Endothelial cell of umbilical vein (primary cell): ENCODE data around the gene NBL1. TPM values are rescaled to one million over a fixed set of nuclear protein-coding genes. Genes with fewer than 3 reads are reported as not detected.
A peak's percentile ranks its signal among the peaks of the same experiment; 100 is the strongest.

Experiments
- BruUV-seq: library from RNA; stranded (reverse); fragments of 400-500 nt; replicated peaks from 2 replicates; lab custom pipeline; 2021; lab: Mats Ljungman, UMichigan
- CTCF ChIA-PET: fragments of 300-600, 350-600 bp; sonication (Branson Sonifier 250); formaldehyde crosslinking; loops from one replicate; lab custom pipeline; 2021; ENCODE audit warnings: antibody characterized with exemption, inconsistent platforms; lab: Charles Lee
- POLR2A ChIA-PET: fragments of 300-600, 350-600 bp; sonication (Branson Sonifier 250); formaldehyde crosslinking; loops from one replicate; lab custom pipeline; 2021; ENCODE audit warnings: antibody characterized with exemption, inconsistent platforms; lab: Charles Lee
- DNase-seq: peaks from one replicate; pipeline ENCODE4 v3.0.0-alpha.2; 2011; ENCODE audit warnings: low read depth, low spot score
- FAIRE-seq: peaks from 2 replicates; lab custom pipeline; 2011; peaks lifted over from hg19 to GRCh38; lab: Jason Lieb, UNC
- H2AFZ ChIP-seq: 2 replicates; pipeline ENCODE4 v1.6.0; 2012; ENCODE audit warnings: low read depth, low read length, control low read depth, inconsistent platforms
- H3K27ac ChIP-seq: 2 replicates; pipeline ENCODE4 v1.5.1; 2011; ENCODE audit warnings: low read depth, mild to moderate bottlenecking, control low read depth, low read length, moderate library complexity; ENCODE audit not compliant: insufficient read depth
- H3K27me3 ChIP-seq, 2 experiments: 2 replicates each; pipeline versions ENCODE4 v1.6.0 to v1.6.1; 2011; ENCODE audit warnings: low read length in 2 of 2, mixed read lengths in 1 of 2; ENCODE audit not compliant: control insufficient read depth in 2 of 2, insufficient read depth in 2 of 2
- H3K36me3 ChIP-seq, 2 experiments: 2 replicates in 1 of 2; 3 replicates in 1 of 2; pipeline ENCODE4 v1.5.1; 2011; ENCODE audit warnings: low read length in 2 of 2, mild to moderate bottlenecking in 1 of 2, moderate library complexity in 1 of 2; ENCODE audit not compliant: control insufficient read depth in 2 of 2, insufficient read depth in 2 of 2; ENCODE audit errors: extremely low read depth in 1 of 2
- H3K4me1 ChIP-seq: 3 replicates; pipeline ENCODE4 v1.5.1; 2011; ENCODE audit warnings: mild to moderate bottlenecking, low read length; ENCODE audit not compliant: control insufficient read depth, insufficient read depth; ENCODE audit errors: extremely low read depth
- H3K4me2 ChIP-seq: 2 replicates; pipeline ENCODE4 v1.6.1; 2011; ENCODE audit warnings: low read length, control low read depth, mixed read lengths; ENCODE audit not compliant: insufficient read depth
- H3K4me3 ChIP-seq, 3 experiments: fragments of 200-600 bp in 1 of 3; sonication (generic), shearing (Covaris generic) in 1 of 3; replicated peaks in 1 of 3; 2 replicates each; pipeline ENCODE4 v1.5.1; 2011 to 2016; ENCODE audit warnings: control low read depth in 3 of 3, low read length in 3 of 3, mild to moderate bottlenecking in 2 of 3, inconsistent platforms in 1 of 3, low read depth in 1 of 3, moderate library complexity in 1 of 3; ENCODE audit not compliant: insufficient read depth in 1 of 3
- H3K79me2 ChIP-seq: 2 replicates; pipeline ENCODE4 v1.6.0; 2012; ENCODE audit warnings: low read length, inconsistent platforms; ENCODE audit not compliant: control insufficient read depth, insufficient read depth
- H3K9ac ChIP-seq: replicated peaks from 2 replicates; pipeline ENCODE3; 2011; ENCODE audit warnings: low read length, control low read depth; ENCODE audit not compliant: insufficient read depth; ENCODE audit errors: extremely low read depth
- H3K9me1 ChIP-seq: replicated peaks from 3 replicates; pipeline ENCODE4 v1.6.0; 2011; ENCODE audit warnings: mild to moderate bottlenecking, low read length; ENCODE audit not compliant: control insufficient read depth, insufficient read depth; ENCODE audit errors: extremely low read depth
- H3K9me3 ChIP-seq: replicated peaks from 2 replicates; pipeline ENCODE4 v1.5.1; 2012; ENCODE audit warnings: low read length, inconsistent platforms; ENCODE audit not compliant: control insufficient read depth, insufficient read depth
- H4K20me1 ChIP-seq: replicated peaks from 2 replicates; pipeline ENCODE3; 2011; ENCODE audit warnings: mild to moderate bottlenecking, low read length; ENCODE audit not compliant: control insufficient read depth, insufficient read depth; ENCODE audit errors: extremely low read depth
- EZH2 ChIP-seq: IDR thresholded peaks from 2 replicates; pipeline ENCODE4 v1.6.1; 2012; ENCODE audit warnings: borderline replicate concordance, low read depth, mild to moderate bottlenecking, moderate library complexity, low read length, inconsistent platforms; ENCODE audit not compliant: severe bottlenecking
- FOS ChIP-seq: IDR thresholded peaks from 2 replicates; pipeline ENCODE4 v1.6.1; 2011; ENCODE audit warnings: mild to moderate bottlenecking, low read length, moderate library complexity, borderline replicate concordance; ENCODE audit not compliant: insufficient read depth
- GATA2 ChIP-seq: IDR thresholded peaks from 2 replicates; pipeline ENCODE4 v1.7.0; 2011; ENCODE audit warnings: low read depth, mild to moderate bottlenecking, moderate library complexity, mixed read lengths, low read length; ENCODE audit not compliant: insufficient read length, insufficient read depth
- JUN ChIP-seq: IDR thresholded peaks from 2 replicates; pipeline ENCODE4 v1.6.1; 2011; ENCODE audit warnings: borderline replicate concordance, low read depth; ENCODE audit not compliant: insufficient read length, insufficient read depth
- MYC ChIP-seq: IDR thresholded peaks from one replicate; pipeline ENCODE4 v1.6.1; 2011; ENCODE audit warnings: mild to moderate bottlenecking, low read depth, low read length
- POLR2A ChIP-seq: IDR thresholded peaks from 2 replicates; pipeline ENCODE4 v1.6.1; 2012; ENCODE audit warnings: low read depth, mild to moderate bottlenecking, control low read depth, low read length
- POLR2AphosphoS5 ChIP-seq: IDR thresholded peaks from 2 replicates; pipeline ENCODE4 v1.6.1; 2012; ENCODE audit warnings: low read depth, mild to moderate bottlenecking, control low read depth, low read length, moderate library complexity; ENCODE audit not compliant: insufficient read depth
- dilution Hi-C: fragments of 300-500 bp; cut with MboI; formaldehyde crosslinking; loops from one replicate; pipeline ENCODE4 v1.15.0; 2019; ENCODE audit warnings: low sequenced_read_pairs; ENCODE audit not compliant: extremely low pct_ligation_motif_present
- intact Hi-C: fragments of 100-400 bp; cut with micrococcal nuclease; formaldehyde crosslinking; loops from one replicate; pipeline ENCODE4 v1.10.0; 2022
- polyA plus RNA-seq, 4 experiments: library from polyadenylated mRNA; depleted of rRNA in 3 of 4; stranded (reverse) in 3 of 4; unstranded in 1 of 4; fragments of >200 nt; gene quantifications; 2 replicates each; pipeline versions ENCODE4 v1.2.1 to v1.2.3, GENCODE V29; 2011 to 2012; ENCODE audit warnings: missing spikeins in 1 of 4
- total RNA-seq: library from RNA; stranded (reverse); gene quantifications from 2 replicates; pipeline ENCODE4 v1.2.3, GENCODE V29; 2021
- TF ChIP-seq, protein P1 (sequence below): IDR thresholded peaks from 2 replicates; pipeline ENCODE4 v1.6.1; 2011; ENCODE audit not compliant: insufficient read depth, insufficient read length
- TF ChIP-seq, protein P2 (sequence below), 2 donors: IDR thresholded peaks; 1 replicate in 1 of 2; 2 replicates in 1 of 2; pipeline ENCODE4 v1.5.1; 2011; ENCODE audit warnings: low read length in 2 of 2, mild to moderate bottlenecking in 2 of 2, moderate library complexity in 2 of 2, control low read depth in 1 of 2, inconsistent platforms in 1 of 2, low read depth in 1 of 2; ENCODE audit not compliant: insufficient read depth in 1 of 2; ENCODE audit errors: extremely low read depth in 1 of 2

The NBL1 gene
- total and polyA plus RNA-seq, 2 donors (not counting 3 experiments of a cell fraction or from before 2014, with no cell fraction given) = 36.2 to 40.5 TPM

DNA sequence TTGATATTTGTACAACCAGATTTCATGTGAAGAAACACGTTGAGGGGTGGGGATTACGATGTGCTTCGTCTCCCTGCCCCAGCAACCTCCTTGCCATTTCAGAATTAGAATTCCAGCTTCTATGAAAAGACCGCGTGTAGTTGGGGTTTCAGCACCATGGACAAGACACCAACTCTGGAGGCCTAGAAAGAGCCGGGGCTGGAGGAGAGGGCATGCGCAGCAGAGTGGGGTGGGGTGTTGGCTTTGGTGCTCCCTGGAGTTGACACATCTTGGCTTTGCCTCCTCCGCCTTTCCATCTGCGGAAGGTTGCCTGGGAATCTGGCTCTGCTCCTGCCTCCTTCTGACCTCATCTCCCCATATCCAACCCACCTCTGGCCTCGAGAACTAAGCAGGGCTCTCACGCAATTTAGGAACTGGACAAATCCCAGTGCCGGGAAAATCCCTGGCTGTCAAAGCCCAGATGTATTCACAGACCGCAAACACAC, 32.4 kb downstream of the NBL1 start:
- no TSS peak for BruUV-seq
- no peak overlapping the region for H3K4me2 ChIP-seq
- ChIA-PET CTCF (interaction anchor here (1.0 to 2.3 kb wide), 4 partner anchors 9 to 28 kb away, joined by 3 to 9 read pairs (median 6); no protein-coding TSS in a partner anchor), POLR2A (no interaction called here)
- no peaks in the 10 kb centered on the region for H3K9me3 ChIP-seq
- H3K9ac ChIP-seq = no peak overlapping the region
- no peaks in the 10 kb centered on the region for H3K9me1 ChIP-seq
- dilution Hi-C loops (no loop called here), intact Hi-C loops (no loop called here)
- H3K79me2 ChIP-seq = no peaks in the 10 kb centered on the region
- FAIRE-seq (peak; percentile 52), DNase-seq (peak; percentile 37)
- no peaks in the 10 kb centered on the region for H3K27me3 ChIP-seq
- H3K4me1 ChIP-seq = no peaks in the 10 kb centered on the region
- no peak overlapping the region for H2AFZ ChIP-seq
- H3K36me3 ChIP-seq = no peaks in the 10 kb centered on the region
- H3K27ac ChIP-seq = no peak overlapping the region
- H3K4me3 ChIP-seq = no peak overlapping the region
- H4K20me1 ChIP-seq = no peaks in the 10 kb centered on the region
- TF ChIP-seq FOS (no peak), EZH2 (no peak), MYC (no peak), JUN (no peak), POLR2A (no peak), POLR2AphosphoS5 (no peak), GATA2 (no peak)
- TF ChIP-seq, protein P1, sequence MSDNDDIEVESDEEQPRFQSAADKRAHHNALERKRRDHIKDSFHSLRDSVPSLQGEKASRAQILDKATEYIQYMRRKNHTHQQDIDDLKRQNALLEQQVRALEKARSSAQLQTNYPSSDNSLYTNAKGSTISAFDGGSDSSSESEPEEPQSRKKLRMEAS = no peak
- TF ChIP-seq, protein P2, sequence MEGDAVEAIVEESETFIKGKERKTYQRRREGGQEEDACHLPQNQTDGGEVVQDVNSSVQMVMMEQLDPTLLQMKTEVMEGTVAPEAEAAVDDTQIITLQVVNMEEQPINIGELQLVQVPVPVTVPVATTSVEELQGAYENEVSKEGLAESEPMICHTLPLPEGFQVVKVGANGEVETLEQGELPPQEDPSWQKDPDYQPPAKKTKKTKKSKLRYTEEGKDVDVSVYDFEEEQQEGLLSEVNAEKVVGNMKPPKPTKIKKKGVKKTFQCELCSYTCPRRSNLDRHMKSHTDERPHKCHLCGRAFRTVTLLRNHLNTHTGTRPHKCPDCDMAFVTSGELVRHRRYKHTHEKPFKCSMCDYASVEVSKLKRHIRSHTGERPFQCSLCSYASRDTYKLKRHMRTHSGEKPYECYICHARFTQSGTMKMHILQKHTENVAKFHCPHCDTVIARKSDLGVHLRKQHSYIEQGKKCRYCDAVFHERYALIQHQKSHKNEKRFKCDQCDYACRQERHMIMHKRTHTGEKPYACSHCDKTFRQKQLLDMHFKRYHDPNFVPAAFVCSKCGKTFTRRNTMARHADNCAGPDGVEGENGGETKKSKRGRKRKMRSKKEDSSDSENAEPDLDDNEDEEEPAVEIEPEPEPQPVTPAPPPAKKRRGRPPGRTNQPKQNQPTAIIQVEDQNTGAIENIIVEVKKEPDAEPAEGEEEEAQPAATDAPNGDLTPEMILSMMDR (IDR thresholded peaks at IDR 0.05; ENCODE audit: extremely low read depth in 1 of 2, insufficient read depth in 1 of 2, low read depth in 1 of 2, low read length in 2 of 2) = no peak
